Uterus (tissue), 2 donors: ENCODE measurements around the gene SLC27A1.

Experiments used
- CTCF ChIP-seq, 4 experiments: fragments of 200-600 bp in 2 of 4; fragments of 450-650 bp in 2 of 4; sonication (generic) in 2 of 4; IDR thresholded peaks; one replicate each; pipeline ENCODE4 v1.5.1; 2016 to 2019; ENCODE audit warnings: antibody characterized with exemption in 4 of 4, mild to moderate bottlenecking in 2 of 4, moderate library complexity in 1 of 4
- POLR2A ChIP-seq, 2 donors: fragments of 450-650 bp; IDR thresholded peaks; one replicate each; pipeline ENCODE4 v1.6.1; 2016; ENCODE audit warnings: antibody characterized with exemption in 2 of 2, mild to moderate bottlenecking in 1 of 2, moderate library complexity in 1 of 2

DNA sequence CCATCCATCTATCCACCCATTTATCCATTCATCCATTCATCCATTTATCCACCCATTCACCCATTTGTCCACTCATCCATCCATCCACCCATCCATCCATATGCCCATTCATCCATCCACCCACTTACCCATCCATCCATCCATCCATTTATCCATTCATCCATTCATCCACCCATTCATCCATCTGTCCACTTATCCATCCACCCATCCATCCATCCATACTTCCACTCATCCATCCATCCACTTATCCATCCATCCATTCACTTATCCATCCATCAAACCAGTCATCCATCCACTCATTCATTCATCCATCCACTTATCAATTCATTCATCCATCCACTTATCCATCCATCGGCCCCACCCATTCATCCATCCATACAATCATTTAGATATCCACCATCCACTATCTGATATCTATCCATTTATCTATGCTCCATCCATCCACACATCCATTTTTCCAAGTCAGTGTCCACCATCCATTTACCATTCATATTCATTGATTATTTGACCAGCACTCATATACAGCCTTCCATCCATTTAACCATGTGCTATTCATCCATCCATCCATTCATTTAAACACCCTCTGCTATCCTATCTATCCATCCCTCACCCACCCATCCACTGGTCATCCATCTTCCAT lies 24.7 kb upstream of the SLC27A1 start:
- TF ChIP-seq POLR2A (IDR thresholded peaks at IDR 0.05): no peak
- TF ChIP-seq CTCF (IDR thresholded peaks at IDR 0.05): no peak
